HPDE6-E6E7 (cell line): Measurements from ENCODE around the gene TPSG1.
"Not testable (repeated sequence)": the region's sequence is repeated elsewhere in the genome, so short reads cannot be mapped to it uniquely, and the experiment has no call there.

ENCODE experiments used
- DNase-seq: peaks from one replicate; pipeline ENCODE4 v3.0.0; 2011; ENCODE audit warnings: missing footprints; ENCODE audit errors: extremely low spot score

Gene TPSG1

GRCh38 chr16:1225051-1225451 is at the start of gene TPSG1:
Gene TPSG1 (minus strand): TSS chr16:1225268. CDS start chr16:1225252, 16 bp downstream.
- no peak for DNase-seq

- no peak for DNase-seq
These were observed 49.7 kb upstream of the TPSG1 start for GRCh38 chr16:1274767-1275166.

- no peak for DNase-seq
These were observed 48.7 kb upstream of the TPSG1 start for GRCh38 chr16:1273816-1274215.

GRCh38 chr16:1272453-1273198 is 47.6 kb upstream of the TPSG1 start:
- DNase-seq, result no peak

GRCh38 chr16:1271724-1272413 is 46.8 kb upstream of the TPSG1 start:
- DNase-seq, result not testable (repeated sequence)

GRCh38 chr16:1271380-1271723 is 46.3 kb upstream of the TPSG1 start:
- no peak for DNase-seq

- DNase-seq, result not testable (repeated sequence)
These were observed 44.4 kb upstream of the TPSG1 start for GRCh38 chr16:1269418-1269817.

- DNase-seq, result no peak
These were observed 40.8 kb upstream of the TPSG1 start for GRCh38 chr16:1265826-1266225.

- DNase-seq, result no peak
These were observed 40.1 kb upstream of the TPSG1 start for GRCh38 chr16:1265090-1265630.

GRCh38 chr16:1264345-1265089 is 39.4 kb upstream of the TPSG1 start:
- DNase-seq, result no peak

GRCh38 chr16:1263591-1264344 is 38.7 kb upstream of the TPSG1 start:
- DNase-seq, result no peak

GRCh38 chr16:1262846-1263221 is 37.8 kb upstream of the TPSG1 start:
- no peak for DNase-seq

GRCh38 chr16:1262210-1262845 is 37.3 kb upstream of the TPSG1 start:
- no peak for DNase-seq

- DNase-seq, result no peak
These were observed 36.2 kb upstream of the TPSG1 start for GRCh38 chr16:1261131-1261892.

- DNase-seq, result no peak
These were observed 35.1 kb upstream of the TPSG1 start for GRCh38 chr16:1260101-1260680.

GRCh38 chr16:1259760-1260068 is 34.6 kb upstream of the TPSG1 start:
- DNase-seq, result no peak

- DNase-seq, result no peak
These were observed 34.1 kb upstream of the TPSG1 start for GRCh38 chr16:1258906-1259759.

GRCh38 chr16:1258225-1258600 is 33.1 kb upstream of the TPSG1 start:
- DNase-seq, result no peak

- DNase-seq, result no peak
These were observed 32.6 kb upstream of the TPSG1 start for GRCh38 chr16:1257561-1258224.
